HG03064 (cell line): ENCODE results near the gene IDH3A.

Experiments
- ATAC-seq: cut with Tn5 transposase; IDR thresholded peaks from one replicate; pipeline ENCODE4 v1.9.1; 2021; ENCODE audit warnings: low read depth; ENCODE audit not compliant: unreplicated experiment

Gene IDH3A

GRCh38 chr15:78162038-78162437 lies 12.9 kb downstream of the IDH3A start:
- no peak for ATAC-seq

- no peak for ATAC-seq
These were observed 14.8 kb downstream of the IDH3A start for GRCh38 chr15:78164010-78164409.

- ATAC-seq, result no peak
These were observed 18.2 kb downstream of the IDH3A start for GRCh38 chr15:78167227-78167888.

- no peak for ATAC-seq
These were observed 19.4 kb downstream of the IDH3A start for GRCh38 chr15:78168608-78169007.

- ATAC-seq, result peak; percentile 62
These were observed 21.9 kb downstream of the IDH3A start for GRCh38 chr15:78170848-78171773.

- ATAC-seq, result no peak
These were observed 22.8 kb downstream of the IDH3A start for GRCh38 chr15:78171864-78172472.

- no peak for ATAC-seq
These were observed 25.2 kb downstream of the IDH3A start for GRCh38 chr15:78174401-78174800.

- ATAC-seq, result no peak
These were observed 26.2 kb downstream of the IDH3A start for GRCh38 chr15:78175330-78175729.

GRCh38 chr15:78177447-78177873 lies 28.3 kb downstream of the IDH3A start:
- ATAC-seq, result no peak

- ATAC-seq, result no peak
These were observed 28.9 kb downstream of the IDH3A start for GRCh38 chr15:78178064-78178463.

- no peak for ATAC-seq
These were observed 30.2 kb downstream of the IDH3A start for GRCh38 chr15:78179286-78179840.

- ATAC-seq, result no peak
These were observed 30.7 kb downstream of the IDH3A start for GRCh38 chr15:78179906-78180305.

- no peak for ATAC-seq
These were observed 33.2 kb downstream of the IDH3A start for GRCh38 chr15:78182336-78182700.

GRCh38 chr15:78182821-78183220 lies 33.7 kb downstream of the IDH3A start:
- no peak for ATAC-seq

- no peak for ATAC-seq
These were observed 43.8 kb downstream of the IDH3A start for GRCh38 chr15:78192826-78193594.

GRCh38 chr15:78193731-78194567 lies 44.8 kb downstream of the IDH3A start:
- no peak for ATAC-seq

- no peak for ATAC-seq
These were observed 45.4 kb downstream of the IDH3A start for GRCh38 chr15:78194568-78194925.

- ATAC-seq, result no peak
These were observed 46.6 kb downstream of the IDH3A start for GRCh38 chr15:78195735-78196201.

GRCh38 chr15:78197632-78198031 lies 48.5 kb downstream of the IDH3A start:
- ATAC-seq, result no peak
